Measurements from ENCODE around the gene PDRG1. TPM values are rescaled to one million over a fixed set of nuclear protein-coding genes. Genes with fewer than 3 reads are reported as not detected.

Gene PDRG1
- total RNA-seq, 1 experiment from 2014 or later: 48.2 TPM

GRCh38 chr20:31981784-31982183 lies 29.9 kb upstream of the PDRG1 start:
- Histone ChIP-seq H3K9me3 (ENCODE audit: control insufficient read depth, insufficient read depth, low read depth, low read length) (no peaks in the 10 kb centered on the region), H3K36me3 (ENCODE audit: control insufficient read depth, insufficient read depth, low read length) (no peaks in the 10 kb centered on the region), H3K27me3 (ENCODE audit: control insufficient read depth, insufficient read depth, low read length) (no peaks in the 10 kb centered on the region), H3K27ac (ENCODE audit: low read length) (peak overlapping the region; percentile 41; the same call in 1 of the 2 replicates), H3K4me1 (ENCODE audit: control insufficient read depth, insufficient read depth, low read length) (peaks cover 29% of the 10 kb centered on the region), H3K4me3 (ENCODE audit: low read depth in 2 of 2, low read length in 2 of 2) (no peak overlapping the region)
- POLR2A ChIA-PET: no interaction called here
- ATAC-seq (no peak), DNase-seq (ENCODE audit: low read depth, low spot score) (no peak)
- no TSS peak for BruUV-seq (replicated peaks)
- intact Hi-C loops (cut with micrococcal nuclease; ENCODE audit: unreplicated experiment) (no loop called here), in situ Hi-C loops (cut with HindIII; ENCODE audit: low pct_unique_long_range_greater_than_20kb, low sequenced_read_pairs) (no loop called here)
- no peak for TF ChIP-seq TCF7L2 (IDR thresholded peaks at IDR 0.05; ENCODE audit: low read depth, low read length)
- TF ChIP-seq REST (IDR thresholded peaks at IDR 0.05; ENCODE audit: insufficient read depth in 1 of 2, low read depth in 2 of 2, low read length in 1 of 2): peak in 1 of 2 experiments; percentile 54; a peak in 1 of 4 replicates
- TF ChIP-seq SIN3A (IDR thresholded peaks at IDR 0.05; ENCODE audit: borderline replicate concordance, insufficient read depth, low read depth, low read length): no peak
- CTCF ChIA-PET: no interaction called here

- CTCF ChIA-PET: interaction anchor here (0.6 kb wide), 1 partner anchor 105 kb away, joined by 8 read pairs; no protein-coding TSS in a partner anchor
Measured at GRCh38 chr20:31979713-31980426, 28.0 kb upstream of the PDRG1 start.

More at GRCh38 chr20:31979713-31980426, 28.0 kb upstream of the PDRG1 start:
- Histone ChIP-seq H3K4me3 (ENCODE audit: low read depth in 2 of 2, low read length in 2 of 2) (no peak overlapping the region), H3K36me3 (ENCODE audit: control insufficient read depth, insufficient read depth, low read length) (no peaks in the 10 kb centered on the region), H3K27me3 (ENCODE audit: control insufficient read depth, insufficient read depth, low read length) (no peaks in the 10 kb centered on the region), H3K9me3 (ENCODE audit: control insufficient read depth, insufficient read depth, low read depth, low read length) (no peaks in the 10 kb centered on the region), H3K4me1 (ENCODE audit: control insufficient read depth, insufficient read depth, low read length) (peaks cover 41% of the 10 kb centered on the region), H3K27ac (ENCODE audit: low read length) (peak overlapping the region; percentile 48; the same call in 1 of the 2 replicates)
- BruUV-seq (replicated peaks): no TSS peak
- ATAC-seq: no peak
- DNase-seq (ENCODE audit: low read depth, low spot score): no peak
- intact Hi-C loops (cut with micrococcal nuclease; ENCODE audit: unreplicated experiment): no loop called here
- in situ Hi-C loops (cut with HindIII; ENCODE audit: low pct_unique_long_range_greater_than_20kb, low sequenced_read_pairs): no loop called here
- POLR2A ChIA-PET: no interaction called here
- no peak for TF ChIP-seq SIN3A (IDR thresholded peaks at IDR 0.05; ENCODE audit: borderline replicate concordance, insufficient read depth, low read depth, low read length)
- no peak for TF ChIP-seq TCF7L2 (IDR thresholded peaks at IDR 0.05; ENCODE audit: low read depth, low read length)
- no peak for TF ChIP-seq POLR2AphosphoS5 (IDR thresholded peaks at IDR 0.05; ENCODE audit: low read depth, low read length)
- TF ChIP-seq CTCF (IDR thresholded peaks at IDR 0.05): no peak
- no peak for TF ChIP-seq REST (IDR thresholded peaks at IDR 0.05; ENCODE audit: insufficient read depth in 1 of 2, low read depth in 2 of 2, low read length in 1 of 2)
